HG03457 (cell line): ENCODE data around the gene ZNF70.

Experiments used
- ATAC-seq: cut with Tn5 transposase; IDR thresholded peaks from one replicate; pipeline ENCODE4 v1.9.1; 2021; ENCODE audit warnings: moderate number of reproducible peaks; ENCODE audit not compliant: unreplicated experiment

Gene ZNF70

GRCh38 chr22:23695571-23696325 lies 55.2 kb downstream of the ZNF70 start:
- ATAC-seq: no peak

- no peak for ATAC-seq
Observed at GRCh38 chr22:23695141-23695540, 55.8 kb downstream of the ZNF70 start.

DNA sequence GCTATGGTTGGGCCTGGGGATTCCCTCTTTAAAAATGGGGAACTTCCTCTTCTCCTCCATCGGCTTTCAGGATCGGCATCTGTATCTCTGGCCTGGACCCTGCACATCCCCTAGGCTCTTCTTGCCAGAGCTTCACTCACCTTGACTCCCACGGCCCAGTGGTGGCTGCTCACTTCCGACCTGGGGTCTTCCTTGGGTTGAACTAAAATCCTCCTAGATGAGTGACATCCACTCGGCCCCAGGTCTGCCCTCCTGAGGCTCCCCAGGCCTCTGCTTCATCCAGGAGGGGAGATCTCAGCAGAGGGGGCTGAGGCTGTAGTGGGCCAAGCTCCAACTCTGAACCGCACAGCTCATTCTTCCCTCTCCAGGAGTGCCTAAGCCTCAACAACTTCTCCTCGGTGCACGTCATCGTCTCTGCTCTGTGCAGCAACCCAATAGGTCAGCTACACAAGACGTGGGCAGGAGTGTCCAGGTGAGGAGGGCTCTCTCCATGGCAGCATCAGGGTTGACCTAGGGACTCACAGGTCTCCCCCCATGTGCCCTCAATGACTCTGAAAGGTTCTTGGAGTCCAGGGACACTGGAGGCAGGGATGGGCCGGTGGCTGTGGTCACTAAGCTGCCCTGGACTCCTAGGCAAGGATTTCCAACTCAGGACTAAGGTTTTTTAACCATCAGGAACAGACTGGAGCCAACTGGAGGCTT lies 56.8 kb downstream of the ZNF70 start:
- no peak for ATAC-seq

DNA sequence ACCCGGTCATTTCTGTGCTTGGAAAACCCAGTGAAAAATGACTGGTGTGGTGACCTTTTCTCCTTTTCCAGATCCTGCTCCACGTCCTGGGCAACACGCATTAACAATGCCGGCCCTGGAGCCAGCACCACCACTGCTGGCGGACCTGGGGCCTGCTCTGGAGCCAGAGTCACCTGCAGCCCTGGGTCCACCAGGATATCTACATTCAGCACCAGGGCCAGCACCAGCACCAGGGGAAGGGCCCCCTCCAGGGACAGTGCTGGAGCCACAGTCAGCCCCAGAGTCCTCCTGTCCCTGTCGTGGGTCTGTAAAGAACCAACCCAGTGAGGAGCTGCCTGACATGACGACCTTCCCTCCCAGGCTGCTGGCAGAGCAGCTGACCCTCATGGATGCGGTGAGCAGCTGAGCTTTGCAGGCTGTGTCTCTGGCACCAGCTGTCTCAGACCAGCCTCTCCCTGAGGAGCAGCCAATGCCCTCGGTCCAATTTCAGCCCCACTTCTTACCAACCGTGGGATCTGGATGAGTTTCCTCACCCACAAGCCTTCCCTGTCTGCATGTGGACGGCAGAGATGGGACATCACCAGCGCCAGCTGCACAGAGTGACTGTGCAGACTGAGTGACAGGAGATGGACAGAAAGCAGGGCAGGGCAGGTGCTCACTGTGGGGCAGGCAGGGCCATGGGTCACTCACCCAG lies 58.2 kb downstream of the ZNF70 start:
- ATAC-seq: no peak

DNA sequence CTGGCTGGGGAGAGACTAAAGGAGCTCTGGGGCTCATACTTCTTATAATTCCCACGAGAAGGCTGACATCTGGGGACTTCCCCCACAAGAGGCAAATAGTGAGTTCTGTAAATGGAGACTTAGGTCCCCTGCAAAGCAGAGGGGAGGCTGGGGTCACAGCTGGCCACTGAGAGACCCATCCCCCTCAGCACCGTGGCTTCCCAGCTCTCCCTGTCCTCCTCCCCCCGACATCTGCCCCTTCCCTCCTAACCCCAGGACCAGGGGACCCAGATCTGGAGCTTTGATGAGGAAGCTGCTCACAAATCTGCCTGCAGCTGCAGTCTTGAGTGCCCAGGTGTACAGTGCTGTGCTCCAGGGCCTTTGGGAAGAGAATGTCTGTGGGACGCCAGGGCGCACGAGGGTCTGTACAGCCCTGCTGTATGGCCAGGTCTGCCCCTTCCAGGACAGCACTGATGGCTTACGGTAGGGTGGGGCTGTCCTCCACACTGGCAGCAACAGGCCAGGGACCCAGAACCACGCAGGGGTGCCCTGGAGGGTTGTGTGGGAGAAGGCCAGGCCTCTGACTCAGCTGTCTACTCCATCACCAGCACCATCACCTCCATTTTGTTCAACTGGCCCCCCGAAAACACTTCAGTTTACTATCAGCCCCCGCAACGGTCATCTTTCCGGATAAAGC lies 59.0 kb downstream of the ZNF70 start:
- no peak for ATAC-seq

DNA sequence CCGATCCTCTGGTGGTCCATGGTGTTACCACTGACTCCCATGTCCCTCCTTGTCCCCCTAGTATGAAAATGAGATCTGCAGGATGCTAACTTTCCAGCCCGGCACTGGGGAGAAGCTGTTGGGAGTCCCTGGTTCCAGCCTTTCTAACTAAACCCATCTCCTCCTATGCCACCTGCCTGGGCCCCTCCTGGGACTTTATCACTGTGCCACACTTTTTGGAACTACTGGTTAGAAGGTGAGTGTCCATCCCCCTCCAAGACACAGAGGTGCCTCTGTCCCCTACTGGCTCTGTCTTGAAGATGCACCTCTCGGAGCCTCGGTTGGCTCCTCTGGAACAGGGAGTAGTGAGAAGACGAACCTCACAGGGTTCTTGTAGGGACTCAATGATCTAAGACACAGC lies 60.2 kb downstream of the ZNF70 start, which contains the start of gene RGL4:
Gene RGL4 (plus strand): TSS at position 301 of the 400 bp plus-strand sequence. CDS start 1,018 bp downstream, outside the sequence.
- no peak for ATAC-seq

- no peak for ATAC-seq
Observed at GRCh38 chr22:23689414-23689813, 61.5 kb downstream of the ZNF70 start.
